Activated naive CD4-positive, alpha-beta T cell treated with anti-CD3 and anti-CD28 coated beads, Interleukin-2, amount 50 U/mL, for 72 hours (primary cell): ENCODE measurements around the gene TPM2. TPM values are rescaled to one million over a fixed set of nuclear protein-coding genes. Genes with fewer than 3 reads are reported as not detected.

ENCODE experiments used
- ATAC-seq, 2 donors: fragments of 150-1000 bp; cut with Tn5 transposase; 2 replicates each; pipeline ENCODE4 v1.10.0; 2021; ENCODE audit warnings: mild to moderate bottlenecking in 2 of 2, moderate library complexity in 2 of 2
- DNase-seq, 2 donors: peaks; one replicate each; pipeline ENCODE4 v3.0.0; 2021 to 2022; ENCODE audit warnings: low spot score in 2 of 2
- H3K27ac Mint-ChIP-seq, 2 donors: one replicate each; pipeline ENCODE4 v1.8.0; 2022; ENCODE audit warnings: mild to moderate bottlenecking in 2 of 2, mixed read lengths in 2 of 2
- H3K36me3 Mint-ChIP-seq, 2 donors: one replicate each; pipeline ENCODE4 v1.8.0; 2022; ENCODE audit warnings: mixed read lengths in 2 of 2
- H3K9me3 Mint-ChIP-seq, 2 donors: one replicate each; pipeline ENCODE4 v1.8.0; 2022; ENCODE audit warnings: mixed read lengths in 2 of 2
- total RNA-seq, 2 donors: library from RNA; stranded (reverse); gene quantifications; one replicate each; pipeline ENCODE4 v1.2.3, GENCODE V29; 2022

The TPM2 gene
- total RNA-seq: 1 to 10 TPM; 5.2 to 9.3 TPM

DNA sequence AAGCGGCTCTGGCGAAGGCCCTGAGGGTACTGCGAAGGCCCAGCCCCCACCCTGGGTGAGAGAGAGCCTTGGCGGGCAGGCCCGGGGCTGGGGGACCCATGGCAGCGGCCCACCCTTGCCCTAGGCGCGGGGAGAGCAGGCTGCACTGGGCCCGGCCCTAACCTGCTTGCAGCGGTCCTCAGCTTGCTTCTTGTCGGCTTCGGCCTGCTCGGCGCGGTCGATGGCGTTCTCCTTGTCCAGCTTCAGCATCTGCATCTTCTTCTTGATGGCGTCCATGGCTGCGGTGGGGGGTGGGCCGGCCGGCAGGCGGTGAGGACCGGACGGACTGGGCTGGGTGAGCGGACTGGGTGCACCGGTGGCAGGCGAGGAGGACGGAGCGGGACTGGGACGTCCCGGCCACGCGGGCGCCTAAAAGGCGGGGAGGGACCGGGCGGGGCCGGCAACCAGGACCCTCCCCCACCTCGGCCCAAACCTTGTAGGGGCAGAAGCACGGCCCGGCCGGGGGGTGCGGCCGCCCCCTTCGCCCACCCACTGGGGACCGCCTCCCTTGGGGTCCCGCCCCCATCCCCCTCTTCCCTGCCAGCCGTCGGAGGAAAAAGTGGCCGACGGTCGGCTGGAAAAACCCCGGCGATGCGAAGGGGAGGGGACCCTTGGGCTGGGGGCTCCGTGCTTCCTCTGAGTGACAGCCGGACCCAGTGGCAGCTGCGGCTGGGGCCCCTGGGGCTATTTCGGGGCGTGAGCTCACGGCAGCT is at the start of gene TPM2:
TSS of gene TPM2 (minus strand) at position 384 of the 752 bp plus-strand sequence. CDS start at position 276, 108 bp downstream.
- no peak for DNase-seq
- Mint-ChIP-seq H3K36me3 (no peaks in the 10 kb centered on the region), H3K9me3 (no peaks in the 10 kb centered on the region), H3K27ac (peak within 1 kb of the TSS; percentile 49 to 85)
- ATAC-seq: peak in 1 of 2 donors; percentile 5

DNA sequence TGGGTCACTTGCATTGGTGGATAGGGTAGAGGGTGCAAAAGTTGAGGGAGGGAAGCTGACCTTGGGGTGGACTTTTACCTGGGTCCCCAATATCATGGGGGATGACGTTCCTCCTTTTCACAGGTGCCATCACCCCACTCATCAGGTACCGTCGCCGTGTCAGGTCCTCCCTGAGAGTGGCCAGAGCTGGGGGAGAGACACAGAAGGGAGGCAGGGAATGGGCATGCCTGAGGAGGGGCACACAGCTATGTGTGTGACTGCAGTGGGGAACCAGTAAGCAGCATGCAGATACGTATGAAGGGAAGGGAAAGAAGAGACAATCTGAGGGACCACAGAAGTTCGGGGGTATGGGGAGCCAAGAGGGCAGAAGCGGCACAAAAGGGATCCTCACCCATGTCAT is 49.2 kb upstream of the TPM2 start:
- peaks cover 0 to 10% of the 10 kb centered on the region in 2 donors for H3K36me3 Mint-ChIP-seq
- H3K9me3 Mint-ChIP-seq: no peaks in the 10 kb centered on the region
- ATAC-seq: no peak
- DNase-seq: no peak
- peak overlapping the region; percentile 25 to 59 for H3K27ac Mint-ChIP-seq

DNA sequence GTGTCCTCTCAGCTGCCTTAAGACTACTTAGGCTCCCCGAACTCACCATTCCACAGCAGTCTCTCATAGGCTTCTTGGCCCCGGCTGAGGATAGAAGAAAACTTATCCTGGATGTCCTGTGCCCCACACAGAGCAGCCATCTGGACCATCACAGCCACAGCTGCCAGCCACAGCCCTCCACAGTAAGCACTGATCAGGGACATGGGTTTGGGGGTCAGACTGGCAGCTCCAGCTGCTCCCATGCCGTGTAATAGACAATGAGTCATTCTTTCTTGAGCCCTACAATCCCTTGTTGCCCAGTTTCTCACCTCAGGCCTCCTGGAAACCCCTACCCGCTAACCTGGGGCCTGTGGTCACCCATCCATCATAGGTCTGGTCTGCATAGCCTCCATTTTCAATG is 48.5 kb upstream of the TPM2 start:
- ATAC-seq (no peak), DNase-seq (no peak)
- Mint-ChIP-seq H3K9me3 (no peaks in the 10 kb centered on the region), H3K36me3 (peaks cover 2 to 12% of the 10 kb centered on the region in 2 donors), H3K27ac (peak overlapping the region in 1 of 2 donors; percentile 59)

DNA sequence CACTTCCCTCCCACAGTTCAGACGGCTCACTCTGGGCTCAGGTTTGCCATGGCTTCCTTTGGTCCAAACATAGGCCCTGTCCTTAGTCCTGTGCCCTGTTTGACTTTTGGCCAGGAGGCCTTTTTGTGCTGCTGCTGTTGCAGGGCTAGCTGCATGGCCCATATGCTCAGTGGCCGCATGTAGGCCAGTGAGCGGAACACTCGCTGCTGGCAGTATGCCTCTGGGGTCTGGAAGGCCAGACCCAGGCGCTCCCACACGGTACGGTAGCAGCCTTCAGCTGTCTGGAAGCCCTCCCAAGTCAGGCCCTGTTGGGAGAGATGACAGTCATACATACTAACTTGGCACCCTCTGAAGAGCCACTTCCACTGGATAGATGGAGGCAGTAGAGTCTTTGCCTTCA is 47.4 kb upstream of the TPM2 start:
- DNase-seq: no peak
- no peaks in the 10 kb centered on the region for H3K9me3 Mint-ChIP-seq
- no peak overlapping the region for H3K27ac Mint-ChIP-seq
- H3K36me3 Mint-ChIP-seq: peaks cover 8 to 19% of the 10 kb centered on the region in 2 donors
- ATAC-seq: no peak

DNA sequence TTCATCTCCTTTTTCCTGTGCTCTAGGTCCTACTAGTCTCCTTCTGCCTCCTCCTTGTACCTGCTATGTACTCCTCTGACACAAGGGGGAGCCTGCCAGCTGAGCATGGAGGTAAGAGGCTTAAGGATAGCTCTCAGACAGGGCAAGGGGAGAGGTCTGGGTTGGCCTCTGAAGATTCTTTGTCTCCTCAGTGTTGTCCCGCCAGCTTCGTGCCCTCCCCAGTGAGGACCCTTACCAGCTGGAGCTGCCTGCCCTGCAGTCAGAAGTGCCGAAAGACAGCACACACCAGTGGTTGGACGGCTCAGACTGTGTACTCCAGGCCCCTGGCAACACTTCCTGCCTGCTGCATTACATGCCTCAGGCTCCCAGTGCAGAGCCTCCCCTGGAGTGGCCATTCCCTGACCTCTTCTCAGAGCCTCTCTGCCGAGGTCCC is 46.5 kb upstream of the TPM2 start:
- Mint-ChIP-seq H3K27ac (no peak overlapping the region), H3K9me3 (no peaks in the 10 kb centered on the region), H3K36me3 (peaks cover 13 to 25% of the 10 kb centered on the region in 2 donors)
- no peak for ATAC-seq
- DNase-seq: peak in 1 of 2 donors; percentile 70

GRCh38 chr9:35734096-35734495 is 44.4 kb upstream of the TPM2 start:
- Mint-ChIP-seq H3K36me3 (peaks cover 14 to 33% of the 10 kb centered on the region in 2 donors), H3K27ac (peak overlapping the region in 1 of 2 donors; percentile 50)
- ATAC-seq: no peak

GRCh38 chr9:35732800-35733541 is 43.2 kb upstream of the TPM2 start:
- peak overlapping the region in 1 of 2 donors; percentile 95 for H3K27ac Mint-ChIP-seq
- DNase-seq (peak in 1 of 2 donors; percentile 33), ATAC-seq (peak; percentile 15 to 34)
- peaks cover 14 to 33% of the 10 kb centered on the region in 2 donors for H3K36me3 Mint-ChIP-seq
- H3K9me3 Mint-ChIP-seq: no peaks in the 10 kb centered on the region

More at GRCh38 chr9:35734096-35734495, 44.4 kb upstream of the TPM2 start:
- no peaks in the 10 kb centered on the region for H3K9me3 Mint-ChIP-seq
- DNase-seq: no peak

DNA sequence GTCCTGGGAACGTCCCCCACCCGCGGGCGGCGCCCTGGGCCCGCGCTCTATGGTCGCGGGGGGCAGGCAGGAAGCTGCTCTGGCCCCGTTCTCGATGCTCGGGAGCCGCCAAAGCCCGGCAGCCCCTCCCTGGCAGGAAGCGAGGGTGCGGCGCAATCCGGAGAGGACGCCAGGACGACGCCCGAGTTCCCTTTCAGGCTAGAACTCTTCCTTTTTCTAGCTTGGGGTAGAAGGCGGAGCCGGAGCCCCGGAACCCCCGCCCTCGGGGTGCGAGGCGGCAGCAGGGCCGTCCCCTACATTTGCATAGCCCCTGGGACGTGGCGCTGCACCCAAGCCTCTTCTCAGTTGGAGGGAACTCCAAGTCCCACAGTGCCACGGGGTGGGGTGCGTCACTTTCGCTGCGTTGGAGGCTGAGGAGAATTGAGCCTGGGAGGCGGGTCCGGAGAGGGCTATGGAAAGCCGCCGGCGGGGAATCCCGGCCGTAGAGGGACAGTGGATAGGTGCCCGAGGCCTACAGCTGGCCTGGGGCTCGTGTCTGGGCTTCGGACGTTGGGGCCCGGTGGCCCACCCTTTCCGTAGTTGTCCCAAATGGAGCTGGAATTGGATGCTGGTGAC is 42.6 kb upstream of the TPM2 start, which contains the start of the genes CREB3 and TLN1:
TSS of gene CREB3 (plus strand) at position 482 of the 615 bp plus-strand sequence. CDS start at position 589, 107 bp downstream.
TSS of gene TLN1 (minus strand) at position 11 of the 615 bp plus-strand sequence. CDS start 6,501 bp downstream, outside the sequence.
- DNase-seq: peak; percentile 96 to 97
- H3K27ac Mint-ChIP-seq: peak within 1 kb of the TSS in 1 of 2 donors; percentile 95

GRCh38 chr9:35731415-35732184 is 41.9 kb upstream of the TPM2 start:
- no peak for ATAC-seq

More for the DNA sequence above, 42.6 kb upstream of the TPM2 start, which contains the start of the genes CREB3 and TLN1:
- ATAC-seq: peak; percentile 76 to 91
- Mint-ChIP-seq H3K9me3 (no peaks in the 10 kb centered on the region), H3K36me3 (peaks cover 14 to 33% of the 10 kb centered on the region in 2 donors)

DNA sequence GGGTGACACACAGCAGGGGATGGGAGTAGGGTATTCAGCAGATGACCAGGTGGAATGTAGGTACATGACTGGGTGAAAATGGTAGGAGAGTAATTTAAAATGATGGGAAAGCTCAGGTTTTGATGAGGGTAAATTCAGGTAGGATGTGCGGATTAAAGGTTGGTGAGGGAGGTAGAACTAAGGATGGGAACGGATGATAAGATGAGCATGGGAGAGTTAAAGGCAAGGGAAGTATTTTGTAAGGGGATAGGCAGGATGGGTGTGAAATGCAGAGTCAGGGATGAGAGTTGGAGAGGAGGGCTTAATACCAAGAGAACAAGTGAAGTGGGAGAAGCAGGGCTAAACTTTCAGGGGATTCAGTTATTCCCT is 40.7 kb upstream of the TPM2 start:
- DNase-seq: no peak
- ATAC-seq: no peak
- H3K27ac Mint-ChIP-seq: peak overlapping the region in 1 of 2 donors; percentile 48
- peaks cover 14 to 39% of the 10 kb centered on the region in 2 donors for H3K36me3 Mint-ChIP-seq
- no peaks in the 10 kb centered on the region for H3K9me3 Mint-ChIP-seq

More at GRCh38 chr9:35731415-35732184, 41.9 kb upstream of the TPM2 start:
- no peaks in the 10 kb centered on the region for H3K9me3 Mint-ChIP-seq
- H3K27ac Mint-ChIP-seq: peak overlapping the region in 1 of 2 donors; percentile 94
- peaks cover 14 to 38% of the 10 kb centered on the region in 2 donors for H3K36me3 Mint-ChIP-seq
- no peak for DNase-seq

- ATAC-seq: peak in 1 of 2 donors; percentile 8
- peak; percentile 35 to 68 for DNase-seq
- no peak overlapping the region for H3K27ac Mint-ChIP-seq
- peaks cover 16 to 34% of the 10 kb centered on the region in 2 donors for H3K36me3 Mint-ChIP-seq
- H3K9me3 Mint-ChIP-seq: no peaks in the 10 kb centered on the region
Measured at GRCh38 chr9:35729700-35730485, 40.2 kb upstream of the TPM2 start.

GRCh38 chr9:35729101-35729500 is 39.4 kb upstream of the TPM2 start:
- H3K36me3 Mint-ChIP-seq: peaks cover 23 to 38% of the 10 kb centered on the region in 2 donors
- H3K27ac Mint-ChIP-seq: no peak overlapping the region
- no peaks in the 10 kb centered on the region for H3K9me3 Mint-ChIP-seq
- DNase-seq: no peak
- no peak for ATAC-seq

DNA sequence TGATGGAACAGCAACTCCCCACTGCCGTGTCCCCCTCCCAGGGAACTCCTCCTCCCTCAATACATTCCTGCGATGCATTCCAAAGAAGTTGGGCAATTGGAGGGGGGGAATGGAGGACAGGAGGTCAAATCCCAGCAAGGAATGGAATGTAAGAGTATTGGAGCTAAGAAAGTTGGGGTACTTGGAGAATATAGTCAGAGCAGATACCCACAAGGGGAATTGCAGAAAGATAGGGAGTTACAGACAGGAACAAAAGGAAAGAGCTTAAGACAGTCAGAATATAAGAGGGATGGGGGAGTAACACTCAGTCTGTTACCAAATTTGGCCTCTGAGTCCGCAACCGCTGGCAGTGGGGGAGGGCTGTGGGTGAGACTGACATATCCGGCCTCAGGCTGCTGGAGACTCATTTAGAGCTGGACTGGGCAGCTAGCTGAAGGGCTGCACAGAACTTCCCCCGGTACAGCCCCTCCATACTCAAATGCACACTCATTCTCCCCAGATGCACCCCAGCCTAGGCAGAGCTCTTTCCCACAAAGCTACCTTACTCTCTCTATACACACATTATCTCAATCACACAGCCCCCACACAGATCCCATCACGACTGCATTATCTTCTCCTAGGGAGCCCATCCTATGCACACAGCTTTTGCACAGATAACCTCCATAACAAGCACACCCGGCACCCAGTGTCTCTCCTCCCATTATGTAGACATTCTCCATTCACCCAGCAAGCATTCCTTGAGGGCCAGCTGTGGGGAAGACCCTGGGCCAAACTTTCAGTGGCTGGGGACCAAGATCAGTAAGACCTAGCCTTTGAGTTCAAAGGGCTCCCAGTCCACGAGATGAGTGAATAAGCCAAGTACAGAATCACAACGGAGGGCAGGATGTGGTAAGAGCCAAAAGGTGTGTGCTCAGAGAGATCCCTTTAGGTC is 38.6 kb upstream of the TPM2 start:
- DNase-seq: peak; percentile 40 to 86
- peaks cover 22 to 38% of the 10 kb centered on the region in 2 donors for H3K36me3 Mint-ChIP-seq
- no peak overlapping the region for H3K27ac Mint-ChIP-seq
- peak; percentile 12 to 45 for ATAC-seq
- H3K9me3 Mint-ChIP-seq: no peaks in the 10 kb centered on the region

- H3K9me3 Mint-ChIP-seq: no peaks in the 10 kb centered on the region
- DNase-seq: no peak
- no peak for ATAC-seq
- no peak overlapping the region for H3K27ac Mint-ChIP-seq
- H3K36me3 Mint-ChIP-seq: peaks cover 18 to 31% of the 10 kb centered on the region in 2 donors
Measured at GRCh38 chr9:35727676-35728040, 37.9 kb upstream of the TPM2 start.
